HepG2 (cell line): ENCODE data around the gene CENPP. TPM values are rescaled to one million over a fixed set of nuclear protein-coding genes. Genes with fewer than 3 reads are reported as not detected.
A peak's percentile ranks its signal among the peaks of the same experiment; 100 is the strongest.

Experiments
- CENPX ChIP-seq: sonication (generic); formaldehyde crosslinking; IDR thresholded peaks from 2 replicates; pipeline ENCODE4 v1.9.0; 2021; ENCODE audit warnings: mild to moderate bottlenecking, missing genetic modification reagents, moderate library complexity
- FOSL1 ChIP-seq: sonication (generic); formaldehyde crosslinking; IDR thresholded peaks from 2 replicates; pipeline ENCODE4 v1.9.0; 2021; ENCODE audit warnings: missing genetic modification reagents, borderline replicate concordance
- FOXP1 ChIP-seq, 2 experiments: fragments of 450-650 bp in 1 of 2; IDR thresholded peaks; 2 replicates each; pipeline ENCODE4 v1.6.1; 2017 to 2018; ENCODE audit warnings: antibody characterized with exemption in 1 of 2
- HMGXB4 ChIP-seq, 2 experiments: sonication (generic) in 1 of 2; formaldehyde crosslinking in 1 of 2; IDR thresholded peaks; 2 replicates each; pipeline versions ENCODE4 v1.4.0 to v1.6.1; 2018 to 2020; ENCODE audit warnings: missing genetic modification reagents in 2 of 2, borderline replicate concordance in 1 of 2, low read depth in 1 of 2, mild to moderate bottlenecking in 1 of 2, missing biosample characterization in 1 of 2
- JUNB ChIP-seq: sonication (generic); formaldehyde crosslinking; IDR thresholded peaks from 2 replicates; pipeline ENCODE4 v1.8.0; 2022; ENCODE audit warnings: missing genetic modification reagents, mild to moderate bottlenecking, borderline replicate concordance
- LCORL ChIP-seq, 2 experiments: fragments of 450-650 bp in 1 of 2; sonication (generic) in 1 of 2; formaldehyde crosslinking in 1 of 2; IDR thresholded peaks; 2 replicates each; pipeline versions ENCODE4 v1.5.0 to v1.6.1; 2017 to 2020; ENCODE audit warnings: antibody characterized with exemption in 1 of 2, missing genetic modification reagents in 1 of 2
- NR2C2 ChIP-seq: sonication (generic); formaldehyde crosslinking; IDR thresholded peaks from 2 replicates; pipeline ENCODE4 v1.4.0; 2020; ENCODE audit warnings: missing genetic modification reagents, mild to moderate bottlenecking, moderate library complexity, borderline replicate concordance
- PAF1 ChIP-seq: IDR thresholded peaks from 2 replicates; pipeline ENCODE4 v1.6.1; 2016; ENCODE audit warnings: missing genetic modification reagents, missing compliant biosample characterization
- RXRB ChIP-seq: IDR thresholded peaks from 2 replicates; pipeline ENCODE4 v1.6.1; 2016; ENCODE audit warnings: borderline replicate concordance, missing genetic modification reagents, missing compliant biosample characterization
- SNAI1 ChIP-seq: sonication (generic); formaldehyde crosslinking; IDR thresholded peaks from 2 replicates; pipeline ENCODE4 v1.5.0; 2020; ENCODE audit warnings: mild to moderate bottlenecking, missing genetic modification reagents, borderline replicate concordance
- SOX5 ChIP-seq: IDR thresholded peaks from 2 replicates; pipeline ENCODE4 v1.6.1; 2016; ENCODE audit warnings: borderline replicate concordance
- SRSF1 ChIP-seq: fragments of 200-400 bp; formaldehyde crosslinking; optimal IDR thresholded peaks from 2 replicates; pipeline ENCODE3; 2017; ENCODE audit warnings: mild to moderate bottlenecking, low read depth, low read length, moderate library complexity
- WIZ ChIP-seq: sonication (generic); formaldehyde crosslinking; IDR thresholded peaks from 2 replicates; pipeline ENCODE4 v1.5.1; 2020; ENCODE audit warnings: mild to moderate bottlenecking, missing genetic modification reagents
- ZBED4 ChIP-seq: sonication (generic); formaldehyde crosslinking; IDR thresholded peaks from 2 replicates; pipeline ENCODE4 v1.4.0; 2020; ENCODE audit warnings: missing genetic modification reagents, borderline replicate concordance
- ZBTB2 ChIP-seq: sonication (generic); formaldehyde crosslinking; IDR thresholded peaks from 2 replicates; pipeline ENCODE4 v1.8.0; 2022; ENCODE audit warnings: low read depth, missing genetic modification reagents
- ZEB1 ChIP-seq: IDR thresholded peaks from 2 replicates; pipeline ENCODE4 v1.6.1; 2012; ENCODE audit warnings: mild to moderate bottlenecking, low read depth, inconsistent platforms; ENCODE audit not compliant: insufficient replicate concordance
- ZFY ChIP-seq: sonication (generic); formaldehyde crosslinking; IDR thresholded peaks from 2 replicates; pipeline ENCODE4 v1.4.0; 2020; ENCODE audit warnings: missing genetic modification reagents
- ZKSCAN1 ChIP-seq: fragments of 150-350 bp; IDR thresholded peaks from 2 replicates; pipeline ENCODE4 v1.6.1; 2014; ENCODE audit warnings: low read length
- ZNF580 ChIP-seq: IDR thresholded peaks from 2 replicates; pipeline ENCODE4 v1.6.1; 2016; ENCODE audit warnings: low read depth, borderline replicate concordance
- ZNF660 ChIP-seq: sonication (generic); formaldehyde crosslinking; IDR thresholded peaks from 2 replicates; pipeline ENCODE4 v1.5.1; 2020; ENCODE audit warnings: mild to moderate bottlenecking, low read depth, missing genetic modification reagents, borderline replicate concordance
- ZNF772 ChIP-seq: sonication (generic); formaldehyde crosslinking; IDR thresholded peaks from 2 replicates; pipeline ENCODE4 v1.5.0; 2020; ENCODE audit warnings: mild to moderate bottlenecking, missing genetic modification reagents
- polyA plus RNA-seq, 8 experiments: library from polyadenylated mRNA; depleted of rRNA in 3 of 8; stranded (reverse) in 7 of 8; unstranded in 1 of 8; fragments of >200 nt; fragmentation: Illumina TruSeq in 4 of 8; extraction: Trizol in 4 of 8; gene quantifications; 2 replicates each; pipeline versions ENCODE4 v1.2.1 to v1.2.3, GENCODE V29; 2011 to 2016; ENCODE audit warnings: low read depth in 4 of 8, missing spikeins in 1 of 8, mixed read lengths in 1 of 8; ENCODE audit not compliant: insufficient read depth in 1 of 8
- total RNA-seq, 5 experiments: library from RNA; depleted of rRNA; stranded (reverse); fragments of >200 nt; fragmentation: Illumina TruSeq; extraction: Trizol; gene quantifications; 2 replicates each; pipeline ENCODE4 v1.2.3, GENCODE V29; 2016; ENCODE audit warnings: low read depth in 1 of 5

Gene CENPP
- total and polyA plus RNA-seq, 2 of the 13 experiments (the other 11 are each of a cell fraction or from before 2014, with no cell fraction given) = 2.0 to 11.4 TPM

- peak; percentile 69 for TF ChIP-seq NR2C2 (CRISPR knock-in tag)
- TF ChIP-seq HMGXB4 (CRISPR knock-in tag; IDR thresholded peaks at IDR 0.05; ENCODE audit: borderline replicate concordance in 1 of 2, low read depth in 1 of 2) = peak; percentile 93 to 96
- TF ChIP-seq LCORL (IDR thresholded peaks at IDR 0.05) = no peak
- peak; percentile 79 for TF ChIP-seq LCORL (CRISPR knock-in tag; IDR thresholded peaks at IDR 0.05)
- peak; percentile 71; the same call in 1 of the 2 replicates for TF ChIP-seq JUNB
- no peak for TF ChIP-seq SRSF1
- TF ChIP-seq SOX5 (CRISPR knock-in tag) = peak; percentile 29; the same call in 1 of the 2 replicates
- TF ChIP-seq FOSL1 (CRISPR knock-in tag) = no peak
- 0 out of 2 replicates have a peak, but pooled peaks have one; percentile 39 for TF ChIP-seq WIZ (CRISPR knock-in tag)
- no peak for TF ChIP-seq SNAI1 (CRISPR knock-in tag)
- TF ChIP-seq ZEB1 = no peak
- no peak for TF ChIP-seq FOXP1 (IDR thresholded peaks at IDR 0.05)
- 0 out of 2 replicates have a peak, but pooled peaks have one; percentile 15 for TF ChIP-seq FOXP1 (CRISPR knock-in tag; IDR thresholded peaks at IDR 0.05)
- TF ChIP-seq RXRB (CRISPR knock-in tag) = peak; percentile 87
- peak; percentile 68; the same call in 1 of the 2 replicates for TF ChIP-seq ZNF772 (CRISPR knock-in tag)
- TF ChIP-seq ZBED4 (CRISPR knock-in tag) = no peak
- TF ChIP-seq ZBTB2 = peak; percentile 71
- TF ChIP-seq PAF1 = no peak
- no peak for TF ChIP-seq CENPX (CRISPR knock-in tag)
- TF ChIP-seq ZKSCAN1 = no peak
- no peak for TF ChIP-seq ZNF660 (CRISPR knock-in tag)
- TF ChIP-seq ZFY (CRISPR knock-in tag) = peak; percentile 90
- peak; percentile 97 for TF ChIP-seq ZNF580 (CRISPR knock-in tag)
Measured at GRCh38 chr9:92293452-92294296, 32.1 kb upstream of the CENPP start, which contains the start of gene IARS1 (continued).
